ENCODE measurements around the gene PROP1.
"Not testable (repeated sequence)": the region's sequence is repeated elsewhere in the genome, so short reads cannot be mapped to it uniquely, and the experiment has no call there.

The PROP1 gene

GRCh38 chr5:177995691-177996595 lies at the start of gene PROP1:
PROP1 (minus strand) TSS chr5:177996242; CDS start chr5:177995933, 309 bp downstream.
- no peak for DNase-seq

DNA sequence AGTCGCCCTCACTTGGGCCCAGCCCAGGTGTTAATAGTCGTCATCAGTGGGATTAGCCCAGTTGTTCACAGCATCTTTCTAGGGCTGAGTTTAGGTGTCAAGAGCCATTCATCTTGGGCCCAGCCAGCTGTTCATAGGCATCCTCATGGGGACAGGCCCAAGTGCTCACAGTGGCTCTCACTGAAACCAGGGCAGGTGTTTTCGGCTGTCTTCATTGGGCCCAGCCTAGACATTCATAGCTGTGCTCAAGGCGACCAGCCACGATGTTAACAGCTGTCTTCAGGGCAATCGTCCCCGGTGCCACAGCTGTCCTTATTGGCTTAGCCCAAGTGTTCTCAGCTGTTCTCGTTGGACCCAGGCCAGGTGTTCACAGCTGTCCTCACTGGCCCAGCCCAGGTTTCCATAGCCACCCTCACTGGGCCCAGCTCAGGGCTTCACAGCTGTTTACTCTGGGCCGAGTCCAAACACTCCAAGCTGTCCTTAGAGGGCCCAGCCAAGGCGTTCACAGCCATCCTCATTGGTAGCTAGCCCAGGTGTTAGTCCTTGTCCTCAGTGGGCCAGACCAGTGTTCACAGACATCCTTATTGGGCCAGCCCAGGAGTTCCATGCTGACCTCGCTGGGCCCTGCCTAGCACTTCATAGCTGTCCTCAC lies 23.5 kb upstream of the PROP1 start:
- not testable (repeated sequence) for DNase-seq

DNA sequence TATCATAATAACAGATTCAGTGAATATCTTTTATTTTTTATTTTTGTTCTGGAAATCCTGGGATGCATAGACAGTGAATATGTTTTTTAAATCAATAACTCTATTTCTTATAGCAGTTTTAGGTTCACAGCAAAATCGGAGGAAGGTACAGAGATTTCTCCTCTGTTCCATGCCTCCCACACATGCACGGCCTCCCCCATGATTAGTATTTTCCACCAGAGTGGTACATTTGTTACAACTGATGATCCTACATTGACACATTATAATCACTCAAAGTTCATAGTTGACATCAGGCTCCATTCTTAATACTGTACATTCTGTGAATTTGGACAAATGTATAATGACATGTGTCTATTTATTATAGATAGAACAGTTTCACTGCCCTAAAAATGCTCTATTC lies 16.7 kb upstream of the PROP1 start:
- not testable (repeated sequence) for DNase-seq

DNA sequence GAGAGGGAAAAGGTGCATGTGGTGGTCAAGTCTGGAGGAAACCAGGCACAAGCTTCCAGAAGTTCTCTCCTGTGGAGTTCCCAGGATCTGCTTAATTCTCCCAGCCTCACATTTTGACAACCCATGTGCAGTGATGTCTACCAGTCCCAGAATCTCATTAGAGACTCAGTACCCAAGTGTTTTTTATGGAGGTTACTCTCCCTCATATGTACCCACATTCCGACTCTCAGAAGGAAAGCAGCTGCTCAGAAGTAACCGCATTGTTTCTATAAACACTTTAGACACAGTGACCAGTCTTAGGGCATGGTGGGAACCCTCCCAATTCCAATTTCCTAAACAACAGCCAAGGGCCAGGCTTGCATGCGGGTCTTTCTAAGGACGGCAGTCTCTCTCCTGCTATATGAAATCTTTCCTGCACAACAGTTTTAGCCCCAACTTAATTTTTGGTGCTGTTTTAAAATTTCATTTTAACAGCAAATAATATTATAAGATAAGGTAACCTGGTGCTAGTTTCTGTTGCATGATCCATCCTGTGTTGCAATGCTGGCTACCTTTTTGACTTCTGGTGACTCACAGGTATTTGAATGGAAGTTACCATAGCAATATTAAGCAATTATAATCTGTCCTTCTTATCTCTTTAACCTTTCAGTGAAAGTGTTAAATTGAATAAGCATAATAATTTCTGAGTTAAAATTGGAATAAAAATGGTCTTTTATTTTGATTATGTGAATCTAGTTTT lies 15.9 kb upstream of the PROP1 start:
- DNase-seq = not testable (repeated sequence)

DNA sequence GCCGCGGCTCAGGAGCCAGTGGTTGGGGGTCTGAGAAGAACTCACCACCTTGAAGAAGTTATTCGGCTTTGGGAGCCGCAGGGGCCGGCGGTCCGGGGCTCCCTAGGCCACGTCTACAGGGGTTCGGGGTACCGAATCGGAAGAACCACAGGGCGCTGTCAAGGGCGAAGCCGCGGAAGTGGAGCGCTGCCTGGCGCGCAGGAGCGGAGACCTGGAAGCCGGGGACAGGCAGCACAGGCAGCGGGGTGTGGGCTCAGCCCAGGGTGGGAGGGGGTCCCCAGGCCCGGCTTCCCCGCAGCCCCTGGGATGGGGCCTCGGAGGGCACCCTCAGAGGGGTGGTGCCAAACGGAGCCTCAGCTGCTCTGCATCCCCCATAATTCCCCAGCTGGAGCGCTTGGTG lies 11.2 kb upstream of the PROP1 start:
- DNase-seq = not testable (repeated sequence)

GRCh38 chr5:178006536-178007231 lies 10.6 kb upstream of the PROP1 start:
- DNase-seq = not testable (repeated sequence)

GRCh38 chr5:178006181-178006535 lies 10.1 kb upstream of the PROP1 start:
- DNase-seq = not testable (repeated sequence)

GRCh38 chr5:177997846-177998245 lies 1.8 kb upstream of the PROP1 start:
- DNase-seq = no peak

- no peak for DNase-seq
These were observed 1.3 kb upstream of the PROP1 start for GRCh38 chr5:177997319-177997670.

- DNase-seq = no peak
These were observed 747 bp upstream of the PROP1 start for GRCh38 chr5:177996660-177997318.

- DNase-seq = no peak
These were observed 1.4 kb downstream of the PROP1 start for GRCh38 chr5:177994561-177995190.

- DNase-seq = no peak
These were observed 2.0 kb downstream of the PROP1 start for GRCh38 chr5:177994063-177994462.

DNA sequence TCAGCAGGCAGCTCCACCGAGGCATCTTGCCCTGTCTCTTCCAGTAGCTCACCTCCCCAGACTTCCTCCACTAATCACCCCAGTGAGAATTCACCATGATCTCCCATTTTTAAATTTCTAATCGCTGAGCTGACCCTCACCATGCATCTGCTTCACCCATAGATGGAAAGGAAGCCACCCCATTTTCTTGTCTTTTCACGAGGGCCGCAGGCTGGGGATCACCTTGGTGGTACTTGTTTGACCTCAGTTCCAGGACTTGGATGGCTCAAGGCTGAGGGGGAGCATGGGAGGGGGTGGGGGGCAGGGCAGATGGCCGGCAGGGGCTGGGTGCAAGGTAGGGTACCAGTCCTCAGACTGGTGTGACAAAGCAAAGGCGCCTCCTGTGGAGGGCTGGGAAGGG lies 3.6 kb downstream of the PROP1 start:
- no peak for DNase-seq

- no peak for DNase-seq
These were observed 6.9 kb downstream of the PROP1 start for GRCh38 chr5:177988989-177989625.

DNA sequence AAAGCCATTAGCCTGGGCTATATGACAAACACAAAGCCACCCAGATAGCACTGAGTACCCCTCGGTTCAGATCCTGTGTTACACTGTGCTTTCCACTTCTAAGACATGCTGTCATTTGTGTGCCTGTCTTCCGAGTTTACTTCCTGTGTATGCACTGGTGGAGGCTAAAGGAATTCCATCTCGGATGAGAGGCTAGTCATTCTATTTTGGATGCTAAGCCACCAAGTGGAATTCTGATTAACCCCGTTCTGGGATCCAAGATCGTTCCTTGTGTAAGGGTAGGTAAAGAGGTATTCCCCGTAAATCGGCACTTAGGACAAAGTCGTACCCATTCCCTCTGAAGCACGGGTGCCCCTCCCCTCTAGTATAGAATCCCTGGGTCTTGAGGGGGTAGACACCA lies 8.7 kb downstream of the PROP1 start:
- DNase-seq = no peak

DNA sequence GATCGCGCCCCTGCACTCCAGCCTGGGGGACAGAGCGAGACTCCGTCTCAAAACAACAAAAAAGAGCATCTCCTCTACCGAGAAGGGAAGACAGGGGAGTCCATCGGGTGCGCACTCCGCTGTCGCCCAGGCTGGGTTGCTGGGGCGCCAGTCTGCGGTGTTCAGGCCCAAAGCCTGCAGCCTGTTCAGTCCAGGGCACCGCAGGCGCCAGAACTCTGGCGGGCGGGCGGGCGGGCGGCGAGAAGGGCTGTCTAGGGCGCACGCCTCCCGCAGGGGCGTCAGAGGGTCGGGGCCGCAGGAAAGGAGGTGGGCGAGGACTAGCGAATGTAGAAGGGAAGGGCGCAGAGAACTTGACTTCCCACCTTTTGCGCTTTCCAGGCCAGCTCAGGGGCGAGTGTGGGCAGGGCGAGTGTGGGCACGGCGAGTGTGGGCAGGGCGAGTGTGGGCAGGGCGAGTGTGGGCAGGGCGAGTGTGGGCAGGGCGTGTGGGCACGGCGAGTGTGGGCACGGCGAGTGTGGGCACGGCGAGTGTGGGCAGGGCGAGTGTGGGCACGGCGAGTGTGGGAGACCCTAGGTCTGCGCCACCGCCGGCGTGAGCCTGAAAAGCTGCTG lies 10.5 kb downstream of the PROP1 start:
- DNase-seq = no peak

DNA sequence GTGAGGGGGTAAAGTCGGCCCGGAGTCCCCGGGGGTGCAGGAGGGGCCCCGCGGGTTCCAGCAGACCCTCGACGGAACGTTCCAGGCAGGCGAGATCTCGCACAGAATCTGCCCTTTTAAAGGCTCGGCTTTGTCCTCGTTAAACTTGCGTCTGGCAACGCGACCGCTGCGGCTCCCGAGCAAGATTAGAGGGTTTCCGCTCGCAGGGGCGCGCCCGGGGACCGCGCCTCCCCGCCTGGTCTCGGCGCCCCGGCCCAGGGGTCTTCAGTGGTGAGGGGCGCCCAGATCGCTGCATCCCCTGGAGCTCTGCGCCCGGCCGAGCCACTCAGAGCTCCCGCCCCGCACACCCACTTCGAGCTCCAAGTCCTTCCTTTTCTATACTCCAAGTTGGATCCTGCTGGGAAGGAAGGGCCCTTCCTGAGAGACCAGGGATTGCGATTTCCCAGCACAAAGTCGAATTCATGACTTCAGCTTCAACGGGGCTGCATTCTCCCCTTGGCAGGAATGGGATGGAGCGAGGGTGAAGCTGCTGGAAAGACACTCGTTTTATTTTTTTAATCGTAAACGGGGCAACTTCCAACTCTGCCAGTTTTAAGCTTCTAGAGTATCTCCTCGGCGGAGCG lies 11.3 kb downstream of the PROP1 start:
- no peak for DNase-seq

- no peak for DNase-seq
These were observed 12.1 kb downstream of the PROP1 start for GRCh38 chr5:177983763-177984583.

GRCh38 chr5:177982956-177983355 lies 13.1 kb downstream of the PROP1 start:
- DNase-seq = no peak

Measured in hematopoietic multipotent progenitor cell treated with erythropoietin and hydrocortisone succinate and interleukin-3 and kit ligand, for 6 days (in vitro differentiated cells).